ENCODE results near the gene FILIP1L. TPM values are rescaled to one million over a fixed set of nuclear protein-coding genes. Genes with fewer than 3 reads are reported as not detected.

Gene FILIP1L
- 103 TPM for total RNA-seq
- polyA plus RNA-seq: 75.1 TPM

- Histone ChIP-seq H3K27ac (ENCODE audit: low read depth) (no peak within 1 kb of the TSS), H3K36me3 (ENCODE audit: insufficient read depth) (no peaks in the 10 kb centered on the region), H3K4me3 (ENCODE audit: low read depth, low read length) (no peak within 1 kb of the TSS), H3K4me1 (ENCODE audit: insufficient read depth) (no peaks in the 10 kb centered on the region)
- no peak for DNase-seq (ENCODE audit: extremely low spot score)
- 67% methylated on average over 7 of the region's 7 CpGs for WGBS
Observed at GRCh38 chr3:100114413-100115030, at the start of gene FILIP1L. FILIP1L (minus strand) TSS chr3:100114501.

GRCh38 chr3:100163787-100164186 is 49.5 kb upstream of the FILIP1L start:
- no peaks in the 10 kb centered on the region for H3K4me1 ChIP-seq (ENCODE audit: insufficient read depth)
- no peak for DNase-seq (ENCODE audit: extremely low spot score)
- WGBS: 59% methylated on average over 2 of the region's 2 CpGs
- H3K36me3 ChIP-seq (ENCODE audit: insufficient read depth): peaks cover 2% of the 10 kb centered on the region
- H3K27ac ChIP-seq (ENCODE audit: low read depth): no peak overlapping the region
- H3K4me3 ChIP-seq (ENCODE audit: low read depth, low read length): no peak overlapping the region

- no peak for DNase-seq (ENCODE audit: extremely low spot score)
- Histone ChIP-seq H3K27ac (ENCODE audit: low read depth) (no peak overlapping the region), H3K36me3 (ENCODE audit: insufficient read depth) (no peaks in the 10 kb centered on the region), H3K4me1 (ENCODE audit: insufficient read depth) (no peaks in the 10 kb centered on the region), H3K4me3 (ENCODE audit: low read depth, low read length) (no peak overlapping the region)
- 92% methylated on average over 2 of the region's 2 CpGs for WGBS
Observed at GRCh38 chr3:100160521-100160920, 46.2 kb upstream of the FILIP1L start.

- no peak overlapping the region for H3K4me3 ChIP-seq (ENCODE audit: low read depth, low read length)
- H3K36me3 ChIP-seq (ENCODE audit: insufficient read depth): no peaks in the 10 kb centered on the region
- DNase-seq (ENCODE audit: extremely low spot score): no peak
- H3K4me1 ChIP-seq (ENCODE audit: insufficient read depth): no peaks in the 10 kb centered on the region
- 22% methylated on average over 4 of the region's 4 CpGs for WGBS
- no peak overlapping the region for H3K27ac ChIP-seq (ENCODE audit: low read depth)
Observed at GRCh38 chr3:100159331-100160153, 45.2 kb upstream of the FILIP1L start.

GRCh38 chr3:100158918-100159330 is 44.6 kb upstream of the FILIP1L start:
- H3K4me3 ChIP-seq (ENCODE audit: low read depth, low read length): no peak overlapping the region
- 56% methylated on average over 2 of the region's 2 CpGs for WGBS
- no peaks in the 10 kb centered on the region for H3K4me1 ChIP-seq (ENCODE audit: insufficient read depth)
- DNase-seq (ENCODE audit: extremely low spot score): no peak
- no peaks in the 10 kb centered on the region for H3K36me3 ChIP-seq (ENCODE audit: insufficient read depth)
- H3K27ac ChIP-seq (ENCODE audit: low read depth): no peak overlapping the region

GRCh38 chr3:100157685-100158084 is 43.4 kb upstream of the FILIP1L start:
- Histone ChIP-seq H3K27ac (ENCODE audit: low read depth) (no peak overlapping the region), H3K4me1 (ENCODE audit: insufficient read depth) (no peaks in the 10 kb centered on the region), H3K4me3 (ENCODE audit: low read depth, low read length) (no peak overlapping the region), H3K36me3 (ENCODE audit: insufficient read depth) (no peaks in the 10 kb centered on the region)
- 78% methylated on average over 2 of the region's 2 CpGs for WGBS
- DNase-seq (ENCODE audit: extremely low spot score): no peak

GRCh38 chr3:100155590-100155989 is 41.3 kb upstream of the FILIP1L start:
- H3K27ac ChIP-seq (ENCODE audit: low read depth): no peak overlapping the region
- H3K36me3 ChIP-seq (ENCODE audit: insufficient read depth): no peaks in the 10 kb centered on the region
- no peaks in the 10 kb centered on the region for H3K4me1 ChIP-seq (ENCODE audit: insufficient read depth)
- H3K4me3 ChIP-seq (ENCODE audit: low read depth, low read length): no peak overlapping the region
- DNase-seq (ENCODE audit: extremely low spot score): no peak

- H3K4me1 ChIP-seq (ENCODE audit: insufficient read depth): no peaks in the 10 kb centered on the region
- H3K27ac ChIP-seq (ENCODE audit: low read depth): no peak overlapping the region
- no peaks in the 10 kb centered on the region for H3K36me3 ChIP-seq (ENCODE audit: insufficient read depth)
- DNase-seq (ENCODE audit: extremely low spot score): no peak
- no peak overlapping the region for H3K4me3 ChIP-seq (ENCODE audit: low read depth, low read length)
Observed at GRCh38 chr3:100155128-100155527, 40.8 kb upstream of the FILIP1L start.

GRCh38 chr3:100154171-100154570 is 39.9 kb upstream of the FILIP1L start:
- WGBS: 96% methylated on average over 1 of the region's 1 CpG
- H3K27ac ChIP-seq (ENCODE audit: low read depth): no peak overlapping the region
- DNase-seq (ENCODE audit: extremely low spot score): no peak

GRCh38 chr3:100151024-100151707 is 36.9 kb upstream of the FILIP1L start:
- Histone ChIP-seq H3K4me3 (ENCODE audit: low read depth, low read length) (no peak overlapping the region), H3K36me3 (ENCODE audit: insufficient read depth) (no peaks in the 10 kb centered on the region), H3K4me1 (ENCODE audit: insufficient read depth) (no peaks in the 10 kb centered on the region), H3K27ac (ENCODE audit: low read depth) (no peak overlapping the region)
- no peak for DNase-seq (ENCODE audit: extremely low spot score)
- WGBS: 47% methylated on average over 8 of the region's 8 CpGs

More at GRCh38 chr3:100154171-100154570, 39.9 kb upstream of the FILIP1L start:
- Histone ChIP-seq H3K36me3 (ENCODE audit: insufficient read depth) (no peaks in the 10 kb centered on the region), H3K4me1 (ENCODE audit: insufficient read depth) (no peaks in the 10 kb centered on the region), H3K4me3 (ENCODE audit: low read depth, low read length) (no peak overlapping the region)

GRCh38 chr3:100150473-100150872 is 36.2 kb upstream of the FILIP1L start:
- 34% methylated on average over 1 of the region's 1 CpG for whole genome bisulfite sequencing
- no peak for DNase-seq (ENCODE audit: extremely low spot score)
- no peak overlapping the region for H3K4me3 ChIP-seq (ENCODE audit: low read depth, low read length)
- H3K36me3 ChIP-seq (ENCODE audit: insufficient read depth): no peaks in the 10 kb centered on the region
- no peak overlapping the region for H3K27ac ChIP-seq (ENCODE audit: low read depth)
- H3K4me1 ChIP-seq (ENCODE audit: insufficient read depth): no peaks in the 10 kb centered on the region

- 92% methylated on average over 6 of the region's 6 CpGs for WGBS
- no peak for DNase-seq (ENCODE audit: extremely low spot score)
- H3K36me3 ChIP-seq (ENCODE audit: insufficient read depth): no peaks in the 10 kb centered on the region
- H3K27ac ChIP-seq (ENCODE audit: low read depth): no peak overlapping the region
- no peak overlapping the region for H3K4me3 ChIP-seq (ENCODE audit: low read depth, low read length)
- no peaks in the 10 kb centered on the region for H3K4me1 ChIP-seq (ENCODE audit: insufficient read depth)
Observed at GRCh38 chr3:100149713-100150415, 35.6 kb upstream of the FILIP1L start.

- no peaks in the 10 kb centered on the region for H3K36me3 ChIP-seq (ENCODE audit: insufficient read depth)
- DNase-seq (ENCODE audit: extremely low spot score): no peak
- no peaks in the 10 kb centered on the region for H3K4me1 ChIP-seq (ENCODE audit: insufficient read depth)
- no peak overlapping the region for H3K4me3 ChIP-seq (ENCODE audit: low read depth, low read length)
- no peak overlapping the region for H3K27ac ChIP-seq (ENCODE audit: low read depth)
- WGBS: 89% methylated on average over 2 of the region's 2 CpGs
Observed at GRCh38 chr3:100149130-100149529, 34.8 kb upstream of the FILIP1L start.

Measured in urinary bladder (tissue), 4 donors.